ENCODE measurements around the gene BARX1.

Gene BARX1

GRCh38 chr9:93906195-93906880, 48.8 kb downstream of the BARX1 start:
- Histone ChIP-seq H3K9me2 (replicated peaks; ENCODE audit: insufficient read depth, low read length) (no peaks in the 10 kb centered on the region), H3K4me1 (ENCODE audit: low read length) (no peaks in the 10 kb centered on the region), H3K36me3 (replicated peaks; ENCODE audit: insufficient read depth, low read length) (no peaks in the 10 kb centered on the region), H3K4me3 (ENCODE audit: low read length) (no peak overlapping the region), H3K9ac (ENCODE audit: low read length) (no peak overlapping the region), H3K4me2 (ENCODE audit: low read depth, low read length) (no peak overlapping the region), H3K27me3 (replicated peaks; ENCODE audit: insufficient read depth, low read length) (no peaks in the 10 kb centered on the region), H4K20me1 (ENCODE audit: insufficient read depth, low read length) (no peaks in the 10 kb centered on the region), H3K9me3 (replicated peaks; ENCODE audit: insufficient read depth, low read length) (no peaks in the 10 kb centered on the region), H2AFZ (ENCODE audit: low read length) (no peak overlapping the region), H3F3A (ENCODE audit: insufficient read depth, low read length) (no peaks in the 10 kb centered on the region), H3K27ac (ENCODE audit: low read length) (no peak overlapping the region), H3K79me2 (ENCODE audit: low read length) (no peaks in the 10 kb centered on the region)
- TF ChIP-seq EZH2phosphoT487 (IDR thresholded peaks at IDR 0.05; ENCODE audit: low read length) (no peak), CTCF (IDR thresholded peaks at IDR 0.05; ENCODE audit: low read length) (no peak), EZH2 (optimal IDR thresholded peaks at IDR 0.05; ENCODE audit: low read depth, low read length) (no peak)
- DNase-seq: no peak

GRCh38 chr9:93905473-93906133, 49.6 kb downstream of the BARX1 start:
- H3K9ac ChIP-seq (ENCODE audit: low read length): no peak overlapping the region
- no peak for DNase-seq
- no peak overlapping the region for H3K4me2 ChIP-seq (ENCODE audit: low read depth, low read length)
- H3K4me1 ChIP-seq (ENCODE audit: low read length): no peaks in the 10 kb centered on the region
- H3K79me2 ChIP-seq (ENCODE audit: low read length): no peaks in the 10 kb centered on the region
- H3F3A ChIP-seq (ENCODE audit: insufficient read depth, low read length): no peaks in the 10 kb centered on the region
- H4K20me1 ChIP-seq (ENCODE audit: insufficient read depth, low read length): no peaks in the 10 kb centered on the region
- H3K9me3 ChIP-seq (replicated peaks; ENCODE audit: insufficient read depth, low read length): no peaks in the 10 kb centered on the region
- TF ChIP-seq CTCF (IDR thresholded peaks at IDR 0.05; ENCODE audit: low read length): no peak
- TF ChIP-seq EZH2 (optimal IDR thresholded peaks at IDR 0.05; ENCODE audit: low read depth, low read length): no peak
- TF ChIP-seq EZH2phosphoT487 (IDR thresholded peaks at IDR 0.05; ENCODE audit: low read length): no peak
- H2AFZ ChIP-seq (ENCODE audit: low read length): no peak overlapping the region
- no peaks in the 10 kb centered on the region for H3K9me2 ChIP-seq (replicated peaks; ENCODE audit: insufficient read depth, low read length)
- no peaks in the 10 kb centered on the region for H3K27me3 ChIP-seq (replicated peaks; ENCODE audit: insufficient read depth, low read length)
- no peak overlapping the region for H3K4me3 ChIP-seq (ENCODE audit: low read length)
- H3K36me3 ChIP-seq (replicated peaks; ENCODE audit: insufficient read depth, low read length): no peaks in the 10 kb centered on the region
- H3K27ac ChIP-seq (ENCODE audit: low read length): no peak overlapping the region

- Histone ChIP-seq H3K36me3 (replicated peaks; ENCODE audit: insufficient read depth, low read length) (no peaks in the 10 kb centered on the region), H3K4me2 (ENCODE audit: low read depth, low read length) (no peak overlapping the region), H2AFZ (ENCODE audit: low read length) (no peak overlapping the region), H4K20me1 (ENCODE audit: insufficient read depth, low read length) (no peaks in the 10 kb centered on the region), H3K4me1 (ENCODE audit: low read length) (no peaks in the 10 kb centered on the region), H3K27ac (ENCODE audit: low read length) (no peak overlapping the region), H3K9ac (ENCODE audit: low read length) (no peak overlapping the region), H3F3A (ENCODE audit: insufficient read depth, low read length) (no peaks in the 10 kb centered on the region), H3K27me3 (replicated peaks; ENCODE audit: insufficient read depth, low read length) (no peaks in the 10 kb centered on the region), H3K9me2 (replicated peaks; ENCODE audit: insufficient read depth, low read length) (no peaks in the 10 kb centered on the region), H3K9me3 (replicated peaks; ENCODE audit: insufficient read depth, low read length) (no peaks in the 10 kb centered on the region), H3K4me3 (ENCODE audit: low read length) (no peak overlapping the region), H3K79me2 (ENCODE audit: low read length) (no peaks in the 10 kb centered on the region)
- DNase-seq: no peak
- TF ChIP-seq CTCF (IDR thresholded peaks at IDR 0.05; ENCODE audit: low read length) (no peak), EZH2phosphoT487 (IDR thresholded peaks at IDR 0.05; ENCODE audit: low read length) (no peak), EZH2 (optimal IDR thresholded peaks at IDR 0.05; ENCODE audit: low read depth, low read length) (no peak)
Measured at GRCh38 chr9:93904649-93905472, 50.3 kb downstream of the BARX1 start.
